Limb (tissue), 2 donors: ENCODE data around the gene ACSBG1.

Source experiments
- DNase-seq, 2 donors: peaks; one replicate each; pipeline ENCODE4 v3.0.0-alpha.2; 2016; ENCODE audit errors: extremely low spot score in 2 of 2

Gene ACSBG1

DNA sequence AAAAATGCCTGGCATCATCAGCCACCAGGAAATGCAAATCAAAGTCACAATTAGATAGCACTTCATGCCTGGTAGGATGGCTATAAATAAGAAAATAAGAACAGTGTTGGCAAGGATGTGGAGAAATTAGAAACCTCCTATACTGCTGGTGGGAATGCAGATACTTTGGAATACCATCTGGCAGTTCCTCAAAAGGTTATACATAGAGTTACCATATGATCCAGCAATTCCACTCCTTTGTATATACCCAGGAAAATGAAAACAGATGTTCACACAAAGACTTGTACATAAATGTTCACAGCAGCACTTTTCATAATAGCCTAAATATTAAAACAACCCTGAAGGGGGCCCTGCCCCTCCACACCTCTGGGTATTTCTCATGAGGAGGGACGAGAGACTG is 13.7 kb downstream of the ACSBG1 start:
- no peak for DNase-seq

DNA sequence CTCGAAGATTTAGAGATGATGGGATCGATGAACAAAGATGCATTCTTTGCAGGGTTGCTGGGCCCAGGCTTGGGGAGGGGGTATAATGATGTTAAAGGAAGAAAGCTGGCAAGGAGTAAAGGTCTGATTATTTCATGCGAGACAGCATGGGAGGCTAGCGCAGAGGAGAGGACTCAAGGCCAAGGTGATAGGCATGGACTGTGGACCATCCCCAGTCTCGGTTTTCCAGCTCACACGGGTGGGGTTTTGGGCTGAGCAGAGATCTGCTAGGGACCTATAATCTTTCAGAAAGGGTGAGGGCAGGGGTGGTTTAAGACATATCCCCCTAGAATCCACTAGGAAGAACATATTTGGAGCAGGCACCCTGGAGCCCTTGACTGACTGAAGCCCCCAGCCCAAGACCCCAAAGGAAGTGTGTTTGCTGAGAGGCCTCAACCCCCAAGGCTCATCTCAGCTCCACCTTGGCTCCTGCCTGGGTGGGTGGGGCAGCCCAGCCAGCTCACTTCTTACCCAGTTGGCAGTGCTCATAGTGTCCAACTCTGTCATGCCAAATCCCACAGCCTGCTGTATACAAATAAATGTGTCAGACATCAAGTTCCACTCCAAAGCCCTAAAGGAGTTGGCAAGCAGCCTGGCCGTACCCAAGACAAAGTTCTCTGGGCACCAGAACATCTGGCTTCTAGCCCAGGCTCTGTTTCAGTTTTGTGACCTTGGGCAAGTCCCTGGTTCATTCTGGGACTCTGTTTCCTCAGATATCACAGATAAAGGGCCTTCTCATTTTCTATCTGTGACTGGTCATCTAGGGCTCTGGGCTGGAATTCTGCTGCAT is 17.9 kb downstream of the ACSBG1 start:
- DNase-seq: no peak

- no peak for DNase-seq
Measured at GRCh38 chr15:78213956-78214355, 20.4 kb downstream of the ACSBG1 start.

- DNase-seq: no peak
Measured at GRCh38 chr15:78213425-78213750, 21.0 kb downstream of the ACSBG1 start.

DNA sequence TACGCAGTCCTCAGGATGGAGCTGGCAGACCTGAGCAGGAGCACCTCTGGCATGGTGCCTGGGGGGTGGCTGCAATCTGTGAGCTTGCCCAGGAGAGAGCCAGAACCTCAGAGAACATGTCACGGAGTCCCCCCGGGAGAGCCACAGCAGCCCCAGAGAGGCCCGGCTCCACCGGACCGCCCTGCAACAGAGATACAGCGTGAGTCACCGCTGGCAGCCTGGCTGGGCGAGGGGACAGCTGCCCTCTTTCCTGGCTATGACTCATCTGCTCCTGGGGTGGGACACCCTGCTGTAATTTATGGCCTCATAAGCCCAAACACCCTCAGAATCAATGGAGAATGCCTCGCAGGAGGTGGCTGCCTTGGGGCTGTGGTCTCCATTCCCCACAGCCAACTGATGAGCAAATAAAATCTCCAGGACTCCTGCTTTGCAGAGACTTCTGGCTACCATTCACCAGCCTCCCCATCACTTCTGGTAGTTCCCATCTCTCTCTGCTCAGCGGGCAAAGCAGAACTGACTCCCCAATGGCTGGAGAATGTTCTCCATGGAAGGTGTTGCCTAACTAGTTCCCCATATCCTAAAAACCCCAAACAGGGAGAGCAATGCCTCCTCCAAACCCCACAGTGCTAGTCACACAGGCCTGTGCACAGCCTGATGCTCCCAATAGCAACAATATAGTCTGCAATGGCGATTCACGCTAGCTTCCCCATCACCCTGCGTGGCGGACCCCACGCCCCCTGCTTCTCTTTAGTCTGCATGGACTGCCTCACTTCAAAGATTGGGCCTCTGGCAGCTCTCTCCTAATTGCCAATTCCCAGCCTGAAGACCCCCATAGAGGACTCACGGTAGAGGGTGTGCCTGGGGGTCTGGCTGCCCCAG is 21.6 kb downstream of the ACSBG1 start:
- DNase-seq: no peak

GRCh38 chr15:78212008-78212407 is 22.4 kb downstream of the ACSBG1 start:
- no peak for DNase-seq

DNA sequence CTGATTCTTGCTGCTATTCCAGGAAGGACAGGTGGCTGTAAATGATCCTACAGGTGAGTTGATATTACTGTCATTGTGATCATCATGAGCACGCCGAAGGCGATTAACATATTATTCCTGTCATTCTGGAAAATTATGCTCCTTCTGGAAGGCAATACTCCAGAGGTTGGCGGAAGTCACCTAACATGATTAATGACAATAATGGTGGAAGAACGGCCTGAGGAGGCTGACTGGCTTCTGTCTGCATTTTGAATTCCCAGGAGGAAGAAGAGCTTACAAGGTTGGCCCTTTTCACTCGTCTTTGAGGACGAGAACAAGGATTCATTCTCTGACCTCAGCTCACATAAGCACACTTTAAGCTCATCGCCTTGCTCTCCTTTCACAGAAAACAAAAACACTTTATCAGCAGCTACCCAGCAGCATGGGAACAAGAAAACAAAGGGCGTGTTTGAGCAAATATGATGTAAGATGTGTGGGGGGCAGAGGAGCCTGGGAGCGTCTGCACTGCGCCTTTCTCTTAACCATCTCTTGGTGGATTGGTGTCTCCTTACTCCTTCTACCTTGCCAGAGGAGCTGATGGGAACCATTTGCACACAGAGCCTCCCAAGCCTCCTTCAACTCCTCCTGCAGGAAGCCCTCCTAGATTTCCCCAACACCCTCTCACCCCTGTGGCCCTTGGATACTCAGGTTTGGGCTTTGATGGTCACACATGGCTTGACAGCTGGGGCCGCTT is 23.0 kb downstream of the ACSBG1 start:
- no peak for DNase-seq

DNA sequence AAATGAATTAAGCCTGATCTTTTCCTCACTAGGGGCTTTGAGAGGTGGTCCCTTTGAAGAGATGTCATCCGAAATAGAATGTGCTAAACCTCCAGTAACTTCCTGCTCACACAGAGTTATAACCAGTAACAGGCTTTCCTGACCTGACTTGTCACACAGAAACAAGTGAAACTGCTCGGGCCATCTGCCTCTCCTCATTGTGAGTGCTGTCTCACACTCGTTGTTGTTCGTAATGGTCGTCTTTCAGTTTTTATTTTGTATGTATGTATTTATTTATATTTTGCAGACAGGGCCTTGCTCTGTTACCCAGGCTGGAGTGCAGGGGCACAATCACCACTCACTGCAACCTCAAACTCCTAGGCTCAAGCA is 24.0 kb downstream of the ACSBG1 start:
- DNase-seq: no peak

GRCh38 chr15:78209646-78210348 is 24.6 kb downstream of the ACSBG1 start:
- no peak for DNase-seq

DNA sequence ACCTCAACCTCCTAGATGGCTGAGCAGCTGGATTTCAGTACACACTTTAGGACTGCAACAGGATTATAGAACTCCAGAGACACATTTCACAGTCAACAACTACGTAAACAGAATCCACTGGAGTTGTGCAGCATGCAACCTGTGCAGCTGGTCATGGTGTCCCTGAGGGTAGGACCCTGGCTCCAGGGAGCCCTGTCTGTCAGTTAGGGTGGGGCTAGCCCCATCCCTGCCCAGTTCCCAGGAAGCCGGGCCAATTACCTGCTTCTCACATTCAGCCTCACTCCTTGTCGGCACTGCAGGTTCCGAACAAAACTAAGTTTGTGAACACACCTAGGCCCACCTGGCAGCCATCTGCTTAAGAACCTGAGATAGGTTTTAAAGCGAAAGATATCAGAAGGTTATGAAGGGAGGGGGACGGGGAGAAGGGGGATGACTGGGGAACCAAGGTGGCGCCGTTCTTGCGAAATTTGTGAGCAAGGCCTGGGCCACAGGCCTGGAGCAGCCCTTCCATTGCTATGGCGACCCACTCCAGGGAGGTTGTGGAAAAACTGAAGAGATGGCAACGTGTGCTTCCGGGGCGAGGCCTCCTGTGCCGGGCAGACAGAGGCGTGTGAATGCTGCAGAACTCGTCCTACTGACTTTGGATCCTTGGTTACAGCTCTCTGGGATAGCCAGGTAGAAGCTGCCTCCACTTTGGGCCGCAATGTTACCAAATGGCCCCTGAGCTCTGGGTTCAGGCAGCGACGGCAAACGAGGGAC is 25.3 kb downstream of the ACSBG1 start:
- no peak for DNase-seq

DNA sequence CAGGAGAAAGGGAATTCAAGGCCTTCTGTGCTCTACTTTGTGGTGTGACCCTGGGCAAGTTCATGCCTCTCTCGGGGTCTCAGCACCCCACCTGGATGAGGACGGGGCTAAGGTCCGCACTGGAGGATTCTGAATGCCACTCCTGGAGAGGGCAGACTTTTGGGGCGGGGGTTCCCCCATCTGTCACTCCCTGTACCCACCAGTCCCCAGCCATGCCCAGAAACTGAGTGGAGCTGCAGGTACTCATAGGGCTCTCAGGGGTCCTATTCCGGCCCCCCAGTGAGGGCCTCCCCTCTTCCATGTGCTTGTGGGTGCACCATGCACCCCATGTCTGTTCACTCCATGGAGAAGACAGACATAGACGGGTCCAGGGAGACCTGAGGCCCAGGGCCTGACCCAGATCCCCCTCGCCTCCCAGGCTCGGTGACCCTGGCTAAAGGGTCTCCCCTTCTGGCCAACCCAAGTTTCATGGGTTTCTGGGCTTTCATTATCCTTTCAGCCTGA is 26.0 kb downstream of the ACSBG1 start:
- DNase-seq: no peak

- DNase-seq: no peak
Measured at GRCh38 chr15:78207641-78208340, 26.6 kb downstream of the ACSBG1 start.

- no peak for DNase-seq
Measured at GRCh38 chr15:78207110-78207458, 27.3 kb downstream of the ACSBG1 start.

DNA sequence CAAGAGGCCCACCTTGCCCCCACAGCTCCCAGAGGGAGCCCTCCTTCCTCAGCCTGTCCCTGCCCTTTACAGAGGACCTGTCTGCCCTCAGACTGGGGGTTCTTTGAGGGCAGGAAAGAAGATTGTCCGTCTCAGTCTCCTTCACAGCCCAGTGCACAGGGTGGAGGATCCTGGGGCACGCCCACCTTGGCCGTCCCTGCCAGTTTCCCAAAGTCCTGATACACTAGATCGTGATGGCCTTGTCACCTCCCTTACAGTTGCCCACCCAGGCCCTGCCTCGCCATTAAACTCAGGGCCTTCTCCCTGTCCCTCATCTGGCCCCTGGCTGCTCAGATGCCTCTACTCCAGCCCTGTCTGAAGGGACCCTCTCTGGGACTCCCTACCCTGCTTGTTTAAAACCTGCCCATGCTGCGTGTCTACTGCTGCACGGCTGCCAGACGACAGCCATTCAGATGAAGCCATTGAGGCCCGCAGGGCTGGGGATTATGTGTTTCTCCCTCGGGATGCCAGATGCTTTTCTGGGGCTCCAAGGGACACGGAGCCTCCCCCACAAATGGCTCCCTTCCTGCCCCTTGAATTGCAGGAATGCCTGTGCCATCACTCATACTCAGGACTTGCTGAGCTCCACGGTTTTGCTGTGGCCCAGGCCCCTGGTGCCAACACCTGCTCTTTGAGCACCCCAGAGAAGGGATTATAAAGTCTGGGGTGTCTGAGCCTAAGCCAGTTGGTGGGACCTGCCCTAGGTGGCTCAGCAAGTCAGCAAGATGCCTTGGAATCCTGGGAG is 27.8 kb downstream of the ACSBG1 start:
- DNase-seq: no peak

GRCh38 chr15:78205856-78206255 is 28.5 kb downstream of the ACSBG1 start:
- DNase-seq: no peak

DNA sequence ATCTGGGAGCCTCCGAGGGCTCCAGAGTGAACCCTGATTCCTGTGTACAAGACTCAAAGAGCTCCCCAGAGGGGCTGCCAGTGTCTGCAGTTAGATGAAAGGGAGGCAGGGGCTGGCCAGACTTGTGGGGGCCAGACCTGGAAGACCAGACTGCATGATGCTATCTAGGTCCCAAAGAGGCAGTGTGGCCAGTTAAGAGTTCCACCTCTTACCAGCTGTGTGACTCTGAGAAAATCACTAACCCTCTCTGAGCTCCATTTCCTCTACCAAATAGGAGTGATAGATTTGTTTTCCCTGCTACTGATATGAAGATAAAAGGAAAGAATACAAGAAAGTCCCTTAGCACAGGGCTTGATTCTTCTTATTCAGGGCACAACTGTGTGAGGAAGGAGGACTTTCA is 29.0 kb downstream of the ACSBG1 start:
- DNase-seq: no peak

- DNase-seq: peak in 1 of 2 donors; percentile 18
Measured at GRCh38 chr15:78204351-78205309, 29.7 kb downstream of the ACSBG1 start.
